Mononuclear cell (primary cell): ENCODE results near the gene TMEM273. TPM values are rescaled to one million over a fixed set of nuclear protein-coding genes. Genes with fewer than 3 reads are reported as not detected.

Experiments used
- H3K27me3 ChIP-seq: 2 replicates; pipeline ENCODE4 v1.6.0; 2011; ENCODE audit warnings: low read length, control low read depth; ENCODE audit not compliant: insufficient read depth
- H3K4me1 ChIP-seq: 2 replicates; pipeline ENCODE4 v1.5.1; 2011; ENCODE audit warnings: mild to moderate bottlenecking, low read length, control low read depth; ENCODE audit not compliant: insufficient read depth
- H3K4me3 ChIP-seq: 2 replicates; pipeline ENCODE4 v1.5.1; 2011; ENCODE audit warnings: mild to moderate bottlenecking, low read length, moderate library complexity
- H3K9me3 ChIP-seq: 2 replicates; pipeline ENCODE4 v1.5.1; 2011; ENCODE audit warnings: low read depth, mild to moderate bottlenecking, control low read depth, low read length
- total RNA-seq: library from RNA; depleted of rRNA; stranded (reverse); fragments of >200 nt; gene quantifications from one replicate; pipeline ENCODE4 v1.2.3, GENCODE V29; 2012

The TMEM273 gene
- 3.5 TPM for total RNA-seq

DNA sequence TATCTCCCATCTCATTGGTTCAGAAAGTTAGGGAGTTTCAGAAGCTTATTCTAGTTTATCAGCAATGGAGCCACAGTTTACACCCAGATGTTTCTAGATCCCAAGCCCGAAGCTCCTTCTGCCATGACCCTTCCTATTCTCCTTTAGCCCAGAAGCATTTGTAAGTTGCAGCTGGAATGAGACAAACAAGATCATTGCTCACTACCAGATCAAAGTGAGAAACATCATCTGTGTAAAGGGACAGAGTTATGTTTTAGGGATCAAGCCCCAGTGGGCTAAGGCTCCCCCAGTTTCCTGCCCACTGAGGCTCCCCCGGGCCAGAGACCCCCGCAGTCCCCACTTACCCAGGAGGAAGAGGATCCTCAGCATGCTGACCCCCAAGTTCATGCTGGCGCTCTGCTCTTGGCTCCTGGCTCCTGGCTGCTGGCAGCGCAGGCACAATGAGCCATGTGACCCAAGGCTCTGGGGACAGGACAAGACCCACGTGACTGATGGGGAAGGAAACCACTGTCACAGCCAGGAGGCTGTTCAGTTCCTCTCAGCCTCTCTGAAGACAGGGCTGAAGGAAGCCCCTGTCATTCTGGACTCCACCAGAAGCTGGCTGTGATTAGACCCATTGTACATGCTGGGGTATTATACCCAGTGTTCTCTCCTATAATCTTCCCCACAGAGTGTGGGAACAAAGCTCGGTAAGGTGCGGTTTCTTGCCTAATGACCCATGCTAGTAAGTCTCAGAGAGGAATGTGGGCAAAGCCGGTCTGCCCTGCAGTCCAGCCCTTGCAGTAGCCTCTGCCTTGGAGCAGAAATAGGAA is at the start of gene TMEM273:
Gene TMEM273 (minus strand): TSS at position 442 of the 812 bp plus-strand sequence. CDS start 55 bp downstream, at position 387.
- Histone ChIP-seq H3K4me1 (peaks cover 73% of the 10 kb centered on the region), H3K9me3 (no peaks in the 10 kb centered on the region), H3K27me3 (no peaks in the 10 kb centered on the region), H3K4me3 (peak within 1 kb of the TSS; percentile 25)

- Histone ChIP-seq H3K27me3 (no peaks in the 10 kb centered on the region), H3K4me1 (peaks cover 24% of the 10 kb centered on the region), H3K4me3 (no peak overlapping the region), H3K9me3 (no peaks in the 10 kb centered on the region)
Observed at GRCh38 chr10:49237985-49238384, 49.8 kb upstream of the TMEM273 start.

GRCh38 chr10:49235392-49235791 is 47.2 kb upstream of the TMEM273 start:
- no peak overlapping the region for H3K4me3 ChIP-seq
- no peaks in the 10 kb centered on the region for H3K27me3 ChIP-seq
- peaks cover 7% of the 10 kb centered on the region for H3K4me1 ChIP-seq
- H3K9me3 ChIP-seq: no peaks in the 10 kb centered on the region

DNA sequence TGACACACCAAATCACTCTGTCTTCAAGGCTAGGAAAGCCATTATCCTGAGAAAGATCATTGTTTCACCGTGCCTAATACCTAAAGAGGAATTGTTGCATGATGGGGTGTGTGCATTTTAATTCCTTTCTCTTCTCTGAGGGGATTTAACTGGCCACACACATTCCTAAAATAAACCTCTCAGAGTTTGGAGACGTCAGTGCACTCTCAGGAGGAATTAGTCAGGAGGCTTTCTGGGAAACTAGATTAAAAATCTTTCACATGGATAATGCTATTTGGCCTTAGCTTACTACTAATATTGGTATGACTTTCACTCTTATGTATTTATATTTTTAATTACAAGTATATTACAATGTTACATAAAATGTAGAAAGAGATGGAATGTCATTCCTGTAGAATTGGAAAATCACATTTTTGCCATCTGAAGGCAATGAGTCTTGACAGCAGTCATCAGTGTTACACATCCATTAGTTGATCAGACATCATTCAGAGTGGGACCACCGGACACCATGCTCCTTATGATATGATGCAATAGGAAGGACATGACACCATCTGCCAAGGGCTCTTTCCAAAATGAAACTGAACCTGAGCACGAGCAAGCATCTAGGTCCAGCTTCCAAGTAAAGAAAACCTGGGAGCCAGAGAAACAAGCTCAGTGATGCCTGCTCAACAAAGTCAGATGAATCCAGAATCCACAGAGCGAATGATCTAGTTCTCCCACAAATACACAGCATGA is 43.1 kb upstream of the TMEM273 start:
- Histone ChIP-seq H3K9me3 (no peaks in the 10 kb centered on the region), H3K27me3 (no peaks in the 10 kb centered on the region), H3K4me3 (no peak overlapping the region), H3K4me1 (no peaks in the 10 kb centered on the region)

- Histone ChIP-seq H3K27me3 (no peaks in the 10 kb centered on the region), H3K4me1 (no peaks in the 10 kb centered on the region), H3K4me3 (no peak overlapping the region), H3K9me3 (no peaks in the 10 kb centered on the region)
Observed at GRCh38 chr10:49230004-49230403, 41.8 kb upstream of the TMEM273 start.

DNA sequence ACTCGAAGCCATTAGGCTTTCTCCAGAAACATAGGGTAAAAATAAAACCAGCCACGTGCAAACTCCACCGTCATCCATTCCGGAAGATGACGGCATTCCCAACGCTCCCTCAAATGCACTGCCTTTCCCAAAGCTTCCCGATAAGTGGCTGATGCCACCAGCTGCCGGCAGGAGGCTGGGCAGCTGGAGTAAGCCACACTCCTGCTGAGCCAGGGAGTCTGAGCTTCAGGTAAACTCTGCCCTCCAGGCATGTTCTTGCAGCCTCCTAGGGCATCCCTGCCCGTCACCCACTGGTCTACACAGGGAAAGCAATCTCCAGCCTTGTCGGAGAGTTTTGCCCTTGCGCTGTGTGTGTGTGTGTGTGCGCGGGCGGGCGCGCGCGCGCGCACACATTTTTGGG is 40.5 kb upstream of the TMEM273 start:
- no peak overlapping the region for H3K4me3 ChIP-seq
- H3K4me1 ChIP-seq: no peaks in the 10 kb centered on the region
- no peaks in the 10 kb centered on the region for H3K9me3 ChIP-seq
- H3K27me3 ChIP-seq: no peaks in the 10 kb centered on the region

DNA sequence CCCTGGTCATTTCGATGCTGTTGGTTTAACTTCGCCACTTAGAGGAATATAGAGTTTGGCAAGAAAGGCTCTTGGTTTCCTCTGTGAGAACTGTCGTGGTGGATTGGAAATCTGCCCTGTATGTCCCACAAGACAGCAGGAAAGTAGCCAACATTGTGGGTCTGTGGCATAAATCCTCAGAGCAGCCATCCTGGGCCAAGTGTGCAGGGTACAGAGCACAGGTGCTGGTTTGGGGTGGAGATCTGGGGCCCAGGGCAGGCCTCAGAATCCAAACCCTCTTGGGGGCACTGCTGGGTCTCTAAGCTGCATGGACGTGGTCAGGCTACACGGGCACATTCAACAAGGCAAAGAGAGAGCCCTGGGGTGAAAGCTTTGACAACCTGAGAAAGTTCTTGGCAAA is 39.2 kb upstream of the TMEM273 start:
- Histone ChIP-seq H3K4me1 (no peaks in the 10 kb centered on the region), H3K4me3 (no peak overlapping the region), H3K9me3 (no peaks in the 10 kb centered on the region), H3K27me3 (no peaks in the 10 kb centered on the region)

- H3K27me3 ChIP-seq: no peaks in the 10 kb centered on the region
- H3K4me3 ChIP-seq: no peak overlapping the region
- H3K9me3 ChIP-seq: no peaks in the 10 kb centered on the region
- H3K4me1 ChIP-seq: no peaks in the 10 kb centered on the region
Observed at GRCh38 chr10:49226594-49226993, 38.4 kb upstream of the TMEM273 start.

DNA sequence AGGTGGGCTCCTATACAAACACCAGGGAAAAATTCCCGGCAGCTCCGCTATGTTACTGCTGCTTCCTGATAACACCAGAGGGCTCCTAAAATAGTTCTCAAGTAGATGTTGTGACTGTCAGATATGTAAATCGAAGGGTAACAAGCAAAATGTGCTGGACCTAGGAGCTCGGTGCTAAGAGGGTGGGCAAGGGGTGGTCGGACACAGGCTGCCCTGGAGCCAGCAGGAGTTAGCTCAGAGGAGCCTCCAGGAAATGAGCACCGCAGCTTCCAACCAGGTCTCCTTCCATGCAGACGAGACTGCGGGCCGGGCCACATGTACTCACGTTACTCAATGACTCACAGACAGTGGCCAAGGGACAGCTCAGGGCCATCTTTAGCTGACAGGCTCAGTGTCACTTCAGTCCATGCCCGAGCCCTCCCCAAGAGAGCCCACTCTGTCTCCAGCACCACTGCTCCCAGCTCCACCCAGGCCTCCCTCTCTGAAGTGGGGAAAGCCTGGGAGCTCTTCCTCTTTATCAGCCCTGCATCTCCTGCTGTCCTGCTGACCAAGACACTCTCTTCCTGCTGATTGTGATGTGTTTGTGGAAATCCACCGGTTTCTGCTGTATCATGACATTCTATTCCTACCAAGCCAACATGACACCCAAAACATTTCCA is 37.2 kb upstream of the TMEM273 start:
- no peak overlapping the region for H3K4me3 ChIP-seq
- no peaks in the 10 kb centered on the region for H3K9me3 ChIP-seq
- H3K27me3 ChIP-seq: no peaks in the 10 kb centered on the region
- H3K4me1 ChIP-seq: no peaks in the 10 kb centered on the region

DNA sequence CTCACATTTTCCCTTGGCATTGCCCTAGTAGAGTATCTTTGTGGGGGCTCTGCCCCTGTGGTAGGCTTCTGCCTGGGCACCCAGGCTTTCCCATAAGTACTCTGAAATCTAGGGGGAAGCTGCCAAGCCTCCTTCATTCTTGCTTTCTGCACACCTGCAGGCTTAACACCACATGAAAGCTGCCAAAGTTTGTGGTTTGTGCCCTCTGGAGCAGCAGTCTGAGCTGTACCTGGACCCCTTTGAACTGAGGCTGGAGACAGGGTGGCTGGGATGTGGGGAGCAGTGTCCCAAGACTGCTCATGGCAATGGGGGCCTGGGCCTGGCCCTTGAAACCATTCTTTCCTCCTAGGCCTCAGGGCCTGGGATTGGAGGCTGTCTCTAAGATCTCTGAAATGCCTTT is 35.0 kb upstream of the TMEM273 start:
- Histone ChIP-seq H3K4me3 (no peak overlapping the region), H3K9me3 (no peaks in the 10 kb centered on the region), H3K27me3 (no peaks in the 10 kb centered on the region), H3K4me1 (no peaks in the 10 kb centered on the region)

DNA sequence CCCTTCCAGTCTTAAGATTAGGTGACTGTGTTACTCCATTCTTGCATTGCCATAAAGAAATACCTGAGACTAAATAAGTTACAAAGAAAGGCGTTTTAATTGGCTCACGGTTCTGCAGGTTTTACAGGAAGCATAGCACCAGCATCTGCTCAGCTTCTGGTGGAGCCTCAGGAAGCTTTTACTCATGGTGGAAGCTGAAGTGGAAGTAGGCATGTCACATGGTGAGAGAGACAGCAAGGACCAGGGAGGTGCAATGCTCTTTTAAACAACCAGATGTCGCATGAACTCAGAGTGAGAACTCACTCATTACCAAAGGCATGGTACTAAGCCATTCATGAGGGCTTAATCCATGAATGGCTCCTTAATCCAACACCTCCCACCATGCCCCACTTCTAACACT is 34.0 kb upstream of the TMEM273 start:
- Histone ChIP-seq H3K27me3 (no peaks in the 10 kb centered on the region), H3K9me3 (no peaks in the 10 kb centered on the region), H3K4me1 (no peaks in the 10 kb centered on the region), H3K4me3 (no peak overlapping the region)

DNA sequence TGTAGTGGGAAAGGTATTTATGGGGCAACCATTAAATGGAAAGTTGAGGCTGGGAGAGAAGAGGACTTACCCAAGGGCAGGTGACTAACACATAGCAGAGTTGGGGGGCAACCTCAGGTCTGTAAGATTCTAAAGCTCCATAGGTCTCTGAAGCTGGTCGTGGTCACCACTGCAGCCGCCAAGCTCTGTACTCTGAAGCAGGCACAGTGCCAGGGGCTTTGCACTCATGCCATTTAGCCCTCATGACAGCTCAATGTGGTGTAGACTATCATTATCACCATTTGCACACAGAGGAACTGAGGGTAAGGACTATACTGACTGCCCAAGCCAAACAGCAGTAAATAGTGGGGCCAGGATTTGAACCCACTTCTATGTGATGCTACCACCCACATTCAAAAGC is 32.5 kb upstream of the TMEM273 start:
- Histone ChIP-seq H3K4me1 (no peaks in the 10 kb centered on the region), H3K9me3 (no peaks in the 10 kb centered on the region), H3K27me3 (no peaks in the 10 kb centered on the region), H3K4me3 (no peak overlapping the region)

DNA sequence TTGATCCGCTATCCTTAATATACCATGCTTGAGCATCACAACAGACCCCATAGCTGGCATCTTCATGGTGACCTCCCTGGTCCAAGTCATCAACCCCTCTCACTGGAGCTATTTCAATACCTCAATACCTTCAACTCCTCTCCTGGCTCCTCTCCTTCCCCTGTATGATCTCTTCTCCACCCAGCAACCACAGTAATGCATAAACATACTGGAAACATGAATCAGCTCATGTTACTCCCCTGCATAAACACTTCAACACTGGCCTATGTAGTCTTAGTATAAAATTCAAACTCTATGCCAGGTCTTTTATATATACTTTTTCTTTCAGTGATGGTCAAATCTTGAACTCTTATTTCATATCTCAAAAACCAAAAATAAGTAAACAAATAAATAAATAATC is 31.8 kb upstream of the TMEM273 start:
- no peak overlapping the region for H3K4me3 ChIP-seq
- no peaks in the 10 kb centered on the region for H3K27me3 ChIP-seq
- no peaks in the 10 kb centered on the region for H3K9me3 ChIP-seq
- H3K4me1 ChIP-seq: no peaks in the 10 kb centered on the region

DNA sequence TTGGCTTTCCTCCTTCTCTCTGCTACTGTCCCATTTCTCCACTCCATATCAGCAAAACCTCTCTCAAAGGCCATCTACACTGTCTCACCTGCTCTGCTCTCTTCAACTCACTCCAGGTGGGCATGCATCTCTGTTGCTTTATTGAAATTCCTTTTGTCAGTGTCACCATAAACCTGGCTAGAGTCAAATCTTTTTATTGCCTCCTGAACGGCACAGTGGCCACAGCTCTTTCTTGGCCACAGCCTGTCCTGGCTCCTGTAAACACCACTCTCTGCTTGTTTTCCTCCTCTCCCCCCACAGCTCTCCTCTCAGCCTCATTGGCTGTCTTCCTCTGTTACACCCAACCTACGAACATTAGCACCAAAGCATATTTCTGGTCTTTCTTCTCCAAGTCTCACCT is 31.1 kb upstream of the TMEM273 start:
- H3K9me3 ChIP-seq: no peaks in the 10 kb centered on the region
- H3K27me3 ChIP-seq: no peaks in the 10 kb centered on the region
- H3K4me1 ChIP-seq: no peaks in the 10 kb centered on the region
- no peak overlapping the region for H3K4me3 ChIP-seq

- Histone ChIP-seq H3K9me3 (no peaks in the 10 kb centered on the region), H3K4me3 (no peak overlapping the region), H3K27me3 (no peaks in the 10 kb centered on the region), H3K4me1 (no peaks in the 10 kb centered on the region)
Observed at GRCh38 chr10:49218480-49218879, 30.3 kb upstream of the TMEM273 start.
